Gastroesophageal sphincter (tissue), 4 donors: ENCODE data around the gene OXSR1. TPM values are rescaled to one million over a fixed set of nuclear protein-coding genes. Genes with fewer than 3 reads are reported as not detected.

Experiments used
- ATAC-seq: fragments of 150-250 bp; one replicate; pipeline ENCODE4 v1.9.1; 2016; ENCODE audit warnings: mild to moderate bottlenecking, moderate library complexity
- H3K27ac ChIP-seq, 4 donors: fragments of 200-600 bp; sonication (generic) in 3 of 4; 1 replicate in 3 of 4; 2 replicates in 1 of 4; pipeline ENCODE4 v1.5.1; 2016 to 2019
- H3K27me3 ChIP-seq: fragments of 200-600 bp; sonication (generic); one replicate; pipeline ENCODE4 v1.5.1; 2019
- H3K36me3 ChIP-seq, 2 donors: fragments of 200-600 bp; sonication (generic); one replicate each; pipeline ENCODE4 v1.5.1; 2019; ENCODE audit warnings: control low read depth in 1 of 2
- H3K4me1 ChIP-seq, 3 donors: fragments of 200-600 bp; sonication (generic); 1 replicate in 2 of 3; 2 replicates in 1 of 3; pipeline ENCODE4 v1.5.1; 2016 to 2019; ENCODE audit warnings: control low read depth in 2 of 3
- H3K4me3 ChIP-seq, 2 donors: fragments of 200-600 bp; sonication (generic); one replicate each; pipeline ENCODE4 v1.5.1; 2019; ENCODE audit warnings: mild to moderate bottlenecking in 1 of 2, moderate library complexity in 1 of 2
- H3K9me3 ChIP-seq, 3 donors: fragments of 200-600 bp; sonication (generic); one replicate each; pipeline ENCODE4 v1.5.1; 2017 to 2019; ENCODE audit warnings: control low read depth in 2 of 3
- EP300 ChIP-seq: sonication (generic); formaldehyde crosslinking; IDR thresholded peaks from one replicate; pipeline ENCODE4 v1.6.1; 2017; ENCODE audit warnings: antibody characterized with exemption, mild to moderate bottlenecking
- POLR2A ChIP-seq, 2 donors: fragments of 450-650 bp; IDR thresholded peaks; one replicate each; pipeline ENCODE4 v1.6.1; 2017; ENCODE audit warnings: antibody characterized with exemption in 2 of 2, mild to moderate bottlenecking in 2 of 2, moderate library complexity in 1 of 2
- POLR2AphosphoS5 ChIP-seq: sonication (generic); formaldehyde crosslinking; IDR thresholded peaks from one replicate; pipeline ENCODE4 v1.6.1; 2017; ENCODE audit warnings: antibody characterized with exemption
- WGBS, 2 donors: methylation state at CpG; one replicate each; pipeline ENCODE4 v1.1.5; 2018; ENCODE audit warnings: low coverage in 1 of 2; 5-methylcytosine and 5-hydroxymethylcytosine counted together
- total RNA-seq, 4 donors: library from RNA; depleted of rRNA; stranded (reverse); fragments of >200 nt; gene quantifications; one replicate each; pipeline ENCODE4 v1.1.0, GENCODE V29; 2016
- TF ChIP-seq, protein P1 (sequence below), 4 experiments: fragments of 200-600 bp in 2 of 4; fragments of 450-650 bp in 2 of 4; sonication (generic) in 1 of 4; IDR thresholded peaks; one replicate each; pipeline ENCODE4 v1.5.1; 2017 to 2019; ENCODE audit warnings: antibody characterized with exemption in 4 of 4, mild to moderate bottlenecking in 2 of 4, moderate library complexity in 2 of 4

OXSR1 gene
- total RNA-seq, 4 donors from 2014 or later = 29.5 to 41.0 (median 34.3) TPM

DNA sequence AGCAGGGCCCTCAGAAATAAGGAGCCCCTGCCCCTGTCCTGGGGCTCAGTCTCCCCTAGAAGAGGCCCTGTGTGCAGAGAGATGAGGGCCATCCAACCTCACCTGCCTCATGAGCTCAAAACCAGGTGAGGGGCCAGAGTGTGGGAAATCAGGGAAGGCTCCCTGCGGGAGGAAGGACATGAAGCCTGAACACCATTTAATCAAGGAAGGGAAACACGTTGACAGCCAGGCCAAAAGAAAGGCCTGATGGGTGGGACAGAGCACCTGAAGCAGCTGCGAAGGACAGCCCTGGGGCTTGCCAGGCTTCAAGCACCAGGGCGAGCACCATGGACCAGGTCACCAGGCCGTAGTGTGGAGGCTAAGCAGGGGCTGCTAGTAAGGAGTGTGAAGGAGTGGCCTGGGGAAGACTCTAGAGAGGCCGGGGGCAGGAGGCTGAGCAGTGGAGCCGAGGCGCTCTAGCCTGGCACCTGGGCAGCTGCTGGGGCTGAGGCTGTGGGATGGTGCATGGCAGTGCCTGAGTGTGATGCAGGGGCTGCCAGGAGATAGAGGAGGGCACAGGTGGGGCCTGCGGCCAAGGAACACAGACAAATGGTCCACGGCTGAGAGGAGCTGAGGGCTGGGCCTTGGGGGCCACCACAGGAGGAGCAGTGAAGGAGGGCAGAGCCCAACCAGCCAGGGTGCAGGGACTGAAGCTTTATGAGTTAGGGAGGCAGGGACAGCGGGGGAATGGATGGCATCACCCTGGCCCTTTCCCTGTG lies 44.5 kb upstream of the OXSR1 start:
- H3K4me1 ChIP-seq = no peaks in the 10 kb centered on the region
- 81 to 96% methylated on average over 5 to 8 of the region's 11 CpGs for whole genome bisulfite sequencing, 2 donors
- peaks cover 0 to 65% of the 10 kb centered on the region in 2 donors for H3K36me3 ChIP-seq
- no peaks in the 10 kb centered on the region for H3K9me3 ChIP-seq
- TF ChIP-seq, protein P1, sequence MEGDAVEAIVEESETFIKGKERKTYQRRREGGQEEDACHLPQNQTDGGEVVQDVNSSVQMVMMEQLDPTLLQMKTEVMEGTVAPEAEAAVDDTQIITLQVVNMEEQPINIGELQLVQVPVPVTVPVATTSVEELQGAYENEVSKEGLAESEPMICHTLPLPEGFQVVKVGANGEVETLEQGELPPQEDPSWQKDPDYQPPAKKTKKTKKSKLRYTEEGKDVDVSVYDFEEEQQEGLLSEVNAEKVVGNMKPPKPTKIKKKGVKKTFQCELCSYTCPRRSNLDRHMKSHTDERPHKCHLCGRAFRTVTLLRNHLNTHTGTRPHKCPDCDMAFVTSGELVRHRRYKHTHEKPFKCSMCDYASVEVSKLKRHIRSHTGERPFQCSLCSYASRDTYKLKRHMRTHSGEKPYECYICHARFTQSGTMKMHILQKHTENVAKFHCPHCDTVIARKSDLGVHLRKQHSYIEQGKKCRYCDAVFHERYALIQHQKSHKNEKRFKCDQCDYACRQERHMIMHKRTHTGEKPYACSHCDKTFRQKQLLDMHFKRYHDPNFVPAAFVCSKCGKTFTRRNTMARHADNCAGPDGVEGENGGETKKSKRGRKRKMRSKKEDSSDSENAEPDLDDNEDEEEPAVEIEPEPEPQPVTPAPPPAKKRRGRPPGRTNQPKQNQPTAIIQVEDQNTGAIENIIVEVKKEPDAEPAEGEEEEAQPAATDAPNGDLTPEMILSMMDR (IDR thresholded peaks at IDR 0.05) = no peak
- TF ChIP-seq POLR2A (IDR thresholded peaks at IDR 0.05) (no peak), POLR2AphosphoS5 (no peak), EP300 (no peak)
- H3K4me3 ChIP-seq = no peak overlapping the region
- no peaks in the 10 kb centered on the region for H3K27me3 ChIP-seq
- peak overlapping the region in 1 of 4 donors; percentile 13 for H3K27ac ChIP-seq
- ATAC-seq = no peak

DNA sequence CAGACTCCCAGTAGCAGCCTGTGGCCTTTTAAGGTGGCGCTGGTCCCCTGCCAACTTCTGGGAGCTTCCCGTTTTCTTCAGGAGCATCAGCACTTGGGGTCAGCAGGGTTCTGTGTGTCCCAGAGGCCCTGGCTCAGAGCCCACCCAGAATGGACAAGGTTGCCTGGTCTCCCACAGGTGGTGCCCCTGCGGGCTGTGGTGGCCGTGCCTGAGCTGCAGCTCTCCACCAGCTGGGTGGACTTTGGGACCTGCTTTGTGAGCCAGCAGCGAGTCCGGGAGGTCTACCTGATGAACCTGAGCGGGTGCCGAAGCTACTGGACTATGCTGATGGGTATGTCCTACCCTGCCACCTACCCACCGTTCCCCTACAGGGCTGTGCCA lies 43.9 kb upstream of the OXSR1 start:
- no peaks in the 10 kb centered on the region for H3K27me3 ChIP-seq
- TF ChIP-seq POLR2AphosphoS5 (no peak), EP300 (no peak), POLR2A (IDR thresholded peaks at IDR 0.05) (no peak)
- TF ChIP-seq, protein P1 (IDR thresholded peaks at IDR 0.05) = no peak
- no peak overlapping the region for H3K4me3 ChIP-seq
- H3K27ac ChIP-seq = no peak overlapping the region
- no CpG with 5 or more reads among the region's 9 CpGs for WGBS, 2 donors
- H3K36me3 ChIP-seq = peaks cover 0 to 71% of the 10 kb centered on the region in 2 donors
- ATAC-seq = no peak
- no peaks in the 10 kb centered on the region for H3K9me3 ChIP-seq
- H3K4me1 ChIP-seq = no peaks in the 10 kb centered on the region

DNA sequence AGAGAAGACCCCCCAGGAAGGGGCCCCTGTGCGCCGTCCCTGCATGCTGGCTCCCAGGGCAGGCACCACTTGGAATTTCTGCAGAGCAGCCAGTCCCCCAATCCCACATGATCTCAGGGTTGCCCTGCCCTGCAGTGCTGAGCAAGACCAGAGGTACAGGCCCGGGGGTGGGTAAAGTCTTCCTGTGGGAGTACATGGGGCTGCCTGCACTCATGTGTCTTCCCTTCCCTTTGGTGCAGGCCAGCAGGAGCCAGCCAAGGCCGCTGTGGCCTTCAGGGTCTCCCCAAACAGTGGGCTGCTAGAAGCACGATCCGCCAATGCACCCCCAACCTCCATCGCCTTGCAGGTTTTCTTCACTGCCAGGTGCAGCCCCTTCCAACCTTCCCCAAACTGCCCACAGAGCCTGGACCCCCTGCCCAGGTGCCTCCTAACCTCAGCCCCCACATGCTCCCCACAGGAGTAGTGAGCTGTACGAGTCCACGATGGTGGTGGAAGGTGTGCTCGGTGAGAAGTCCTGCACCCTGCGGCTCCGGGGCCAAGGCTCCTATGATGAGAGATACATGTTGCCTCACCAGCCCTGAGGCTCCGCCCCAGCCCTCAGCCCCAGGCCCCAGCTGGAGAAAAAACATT lies 43.4 kb upstream of the OXSR1 start:
- no peak for TF ChIP-seq EP300
- TF ChIP-seq POLR2AphosphoS5 = no peak
- no peak for TF ChIP-seq POLR2A (IDR thresholded peaks at IDR 0.05)
- TF ChIP-seq, protein P1 (IDR thresholded peaks at IDR 0.05) = no peak
- 96 to 100% methylated on average over 2 to 4 of the region's 13 CpGs for WGBS, 2 donors
- Histone ChIP-seq H3K4me3 (no peak overlapping the region), H3K27ac (no peak overlapping the region), H3K4me1 (no peaks in the 10 kb centered on the region), H3K27me3 (no peaks in the 10 kb centered on the region), H3K36me3 (peaks cover 0 to 76% of the 10 kb centered on the region in 2 donors), H3K9me3 (no peaks in the 10 kb centered on the region)
- no peak for ATAC-seq

DNA sequence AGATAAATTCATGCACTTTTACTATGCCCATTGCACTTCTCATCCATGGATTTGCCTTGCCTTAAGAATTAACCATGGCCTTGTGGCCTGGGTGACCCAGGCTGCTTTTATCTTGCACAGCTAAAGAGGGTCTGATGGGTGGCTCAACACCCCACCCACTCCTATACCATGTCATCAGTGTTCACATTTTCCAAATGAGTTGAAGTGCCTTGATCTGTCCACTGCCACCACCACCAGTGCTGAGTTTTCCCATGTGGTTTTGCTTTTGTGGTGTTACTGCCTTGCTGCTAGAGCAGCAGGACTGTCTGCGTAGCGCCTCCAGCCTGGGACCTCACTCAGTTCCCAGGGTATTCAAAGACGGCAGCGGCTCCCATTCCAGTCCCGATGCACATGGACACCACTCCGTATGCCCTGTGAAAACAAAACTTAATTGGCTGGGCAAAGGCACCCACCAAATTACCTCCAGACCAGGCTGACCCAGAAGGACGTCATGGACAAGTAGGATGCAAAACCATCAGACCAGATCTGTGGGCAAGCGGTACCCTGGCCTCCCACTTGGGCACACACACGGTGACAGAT lies 42.5 kb upstream of the OXSR1 start:
- 60% methylated on average over 1 of the region's 9 CpGs; no CpG with 5 or more reads in 1 of the 2 donors for WGBS, 2 donors
- no peaks in the 10 kb centered on the region for H3K27me3 ChIP-seq
- no peaks in the 10 kb centered on the region for H3K9me3 ChIP-seq
- peaks cover 0 to 85% of the 10 kb centered on the region in 2 donors for H3K36me3 ChIP-seq
- H3K4me3 ChIP-seq = no peak overlapping the region
- ATAC-seq = no peak
- H3K27ac ChIP-seq = no peak overlapping the region
- TF ChIP-seq POLR2A (IDR thresholded peaks at IDR 0.05) (no peak), POLR2AphosphoS5 (no peak), EP300 (no peak)
- TF ChIP-seq, protein P1 (IDR thresholded peaks at IDR 0.05) = no peak
- H3K4me1 ChIP-seq = no peaks in the 10 kb centered on the region
